HepG2 (cell line): Measurements from ENCODE around the gene GALNT10. TPM values are rescaled to one million over a fixed set of nuclear protein-coding genes. Genes with fewer than 3 reads are reported as not detected.

ENCODE experiments used
- ATAC-seq: fragments of 200-7000 bp; cut with Tn5 transposase; 3 replicates; pipeline ENCODE4 v1.9.1; 2020; ENCODE audit warnings: mild to moderate bottlenecking, moderate library complexity
- BruUV-seq: library from RNA; stranded (reverse); fragments of 400-500 nt; replicated peaks from 2 replicates; lab custom pipeline; 2021; lab: Mats Ljungman, UMichigan
- CTCF ChIA-PET: fragments of 300-600 bp; formaldehyde crosslinking; extraction: SDS; loops from one replicate; lab custom pipeline; 2021; ENCODE audit warnings: low total read pairs, inconsistent platforms, low intra/inter-chr PET ratio; lab: Yijun Ruan, JAX
- POLR2A ChIA-PET: fragments of 350-600 bp; sonication (Branson Sonifier 250); formaldehyde crosslinking; loops from one replicate; lab custom pipeline; 2020; ENCODE audit warnings: antibody characterized with exemption, inconsistent platforms; lab: Yijun Ruan, JAX
- DNase-seq: peaks from one replicate; pipeline ENCODE4 v3.0.0-alpha.2; 2015; ENCODE audit warnings: low spot score
- FAIRE-seq: peaks from 3 replicates; lab custom pipeline; 2011; peaks lifted over from hg19 to GRCh38; lab: Jason Lieb, UNC
- H2AFZ ChIP-seq: one replicate; pipeline ENCODE4 v1.6.1; 2011; ENCODE audit warnings: low read length, inconsistent platforms
- H3K27ac ChIP-seq: fragments of 300-600 bp; 3 replicates; pipeline ENCODE4 v1.8.0; 2011; ENCODE audit warnings: mixed run types, mild to moderate bottlenecking, mixed read lengths, low read length, inconsistent platforms; ENCODE audit not compliant: insufficient read depth; ENCODE audit errors: extremely low read length
- H3K27me3 ChIP-seq, 2 experiments: fragments of 200-600 bp in 1 of 2; 2 replicates in 1 of 2; 3 replicates in 1 of 2; pipeline versions ENCODE4 v1.6.0 to v1.8.0; 2011; ENCODE audit warnings: low read length in 2 of 2, mild to moderate bottlenecking in 2 of 2, moderate library complexity in 2 of 2, inconsistent platforms in 1 of 2; ENCODE audit not compliant: insufficient read depth in 2 of 2, control insufficient read depth in 1 of 2
- H3K36me3 ChIP-seq, 2 experiments: fragments of 200-600 bp in 1 of 2; replicated peaks in 1 of 2; 2 replicates in 1 of 2; 3 replicates in 1 of 2; pipeline versions ENCODE4 v1.5.1 to v1.8.0; 2011; ENCODE audit warnings: low read length in 2 of 2, inconsistent platforms in 1 of 2; ENCODE audit not compliant: insufficient read depth in 2 of 2, control insufficient read depth in 1 of 2
- H3K4me1 ChIP-seq: 2 replicates; pipeline ENCODE4 v1.5.1; 2012; ENCODE audit warnings: low read length, inconsistent platforms; ENCODE audit not compliant: insufficient read depth
- H3K4me2 ChIP-seq: 2 replicates; pipeline ENCODE4 v1.6.0; 2011; ENCODE audit warnings: low read depth, low read length, inconsistent platforms
- H3K4me3 ChIP-seq, 3 experiments: fragments of 200-600 bp in 1 of 3; sonication (generic), shearing (Covaris generic) in 1 of 3; replicated peaks in 1 of 3; 2 replicates each; pipeline ENCODE4 v1.5.1; 2011 to 2016; ENCODE audit warnings: low read length in 3 of 3, inconsistent platforms in 2 of 3, low read depth in 2 of 3, mild to moderate bottlenecking in 2 of 3, control low read depth in 1 of 3, mixed read lengths in 1 of 3; ENCODE audit not compliant: insufficient read depth in 1 of 3
- H3K79me2 ChIP-seq: one replicate; pipeline ENCODE4 v1.6.1; 2011; ENCODE audit warnings: low read length, inconsistent platforms; ENCODE audit not compliant: insufficient read depth
- H3K9ac ChIP-seq: 2 replicates; pipeline ENCODE4 v1.6.0; 2011; ENCODE audit warnings: mild to moderate bottlenecking, low read depth, low read length, inconsistent platforms; ENCODE audit not compliant: insufficient read depth
- H3K9me3 ChIP-seq: 2 replicates; pipeline ENCODE4 v1.5.1; 2012; ENCODE audit warnings: mild to moderate bottlenecking, low read length
- H4K20me1 ChIP-seq: 2 replicates; pipeline ENCODE4 v1.6.0; 2011; ENCODE audit warnings: inconsistent platforms, mild to moderate bottlenecking, low read length, moderate library complexity; ENCODE audit not compliant: insufficient read depth
- ADNP ChIP-seq: sonication (generic); formaldehyde crosslinking; IDR thresholded peaks from 2 replicates; pipeline ENCODE4 v1.4.0; 2020; ENCODE audit warnings: missing genetic modification reagents
- ASH2L ChIP-seq: fragments of 300-600, 200-600 bp; sonication (generic); IDR thresholded peaks from 2 replicates; pipeline ENCODE4 v1.7.0; 2017; ENCODE audit warnings: low read depth, mild to moderate bottlenecking, moderate library complexity, mixed read lengths, low read length; ENCODE audit not compliant: insufficient read length
- CAMTA2 ChIP-seq: sonication (generic); formaldehyde crosslinking; IDR thresholded peaks from 2 replicates; pipeline ENCODE4 v1.4.0; 2020; ENCODE audit warnings: mild to moderate bottlenecking, missing genetic modification reagents, borderline replicate concordance
- IKZF1 ChIP-seq: fragments of 450-650 bp; IDR thresholded peaks from 2 replicates; pipeline ENCODE4 v1.7.1; 2016
- NAIF1 ChIP-seq: sonication (generic); formaldehyde crosslinking; IDR thresholded peaks from 2 replicates; pipeline ENCODE4 v1.5.0; 2020; ENCODE audit warnings: mild to moderate bottlenecking, missing genetic modification reagents, borderline replicate concordance
- PCBP1 ChIP-seq: fragments of 200-400 bp; formaldehyde crosslinking; IDR thresholded peaks from 2 replicates; pipeline ENCODE4 v1.6.1; 2017; ENCODE audit warnings: mild to moderate bottlenecking, low read depth, low read length, borderline replicate concordance
- PCBP2 ChIP-seq: fragments of 200-400 bp; formaldehyde crosslinking; optimal IDR thresholded peaks from 2 replicates; pipeline ENCODE3; 2018; ENCODE audit warnings: low read length, low read depth; ENCODE audit not compliant: poor library complexity, severe bottlenecking
- ZNF619 ChIP-seq: sonication (generic); formaldehyde crosslinking; IDR thresholded peaks from 2 replicates; pipeline ENCODE4 v1.4.0; 2020; ENCODE audit warnings: mild to moderate bottlenecking, missing genetic modification reagents
- ZNF773 ChIP-seq: sonication (generic); formaldehyde crosslinking; IDR thresholded peaks from 2 replicates; pipeline ENCODE4 v1.4.0; 2020; ENCODE audit warnings: missing genetic modification reagents, borderline replicate concordance
- WGBS: methylation state at CpG from one replicate; pipeline ENCODE4 v1.1.6; 2017; ENCODE audit warnings: low lambda C conversion rate; 5-methylcytosine and 5-hydroxymethylcytosine counted together
- in situ Hi-C: cut with HindIII; loops from 2 replicates; pipeline ENCODE4 v1.10.0; 2017; ENCODE audit warnings: low pct_unique_long_range_greater_than_20kb; ENCODE audit not compliant: extremely low pct_ligation_motif_present
- intact Hi-C: fragments of 100-400 bp; cut with micrococcal nuclease; formaldehyde crosslinking; loops from one replicate; pipeline ENCODE4 v1.10.0; 2022; ENCODE audit not compliant: unreplicated experiment
- polyA plus RNA-seq, 8 experiments: library from polyadenylated mRNA; depleted of rRNA in 3 of 8; stranded (reverse) in 7 of 8; unstranded in 1 of 8; fragments of >200 nt; fragmentation: Illumina TruSeq in 4 of 8; extraction: Trizol in 4 of 8; gene quantifications; 2 replicates each; pipeline versions ENCODE4 v1.2.1 to v1.2.3, GENCODE V29; 2011 to 2016; ENCODE audit warnings: low read depth in 4 of 8, missing spikeins in 1 of 8, mixed read lengths in 1 of 8; ENCODE audit not compliant: insufficient read depth in 1 of 8
- total RNA-seq, 5 experiments: library from RNA; depleted of rRNA; stranded (reverse); fragments of >200 nt; fragmentation: Illumina TruSeq; extraction: Trizol; gene quantifications; 2 replicates each; pipeline ENCODE4 v1.2.3, GENCODE V29; 2016; ENCODE audit warnings: low read depth in 1 of 5
- TF ChIP-seq, protein P1 (sequence below): sonication (generic); formaldehyde crosslinking; IDR thresholded peaks from 2 replicates; pipeline ENCODE4 v1.9.0; 2022; ENCODE audit warnings: low read depth, missing genetic modification reagents
- TF ChIP-seq, protein P2 (sequence below): sonication (generic); formaldehyde crosslinking; IDR thresholded peaks from 2 replicates; pipeline ENCODE4 v1.4.0; 2020; ENCODE audit warnings: missing genetic modification reagents
- TF ChIP-seq, protein P3 (sequence below): sonication (generic); formaldehyde crosslinking; IDR thresholded peaks from 2 replicates; pipeline ENCODE4 v1.4.0; 2020; ENCODE audit warnings: missing genetic modification reagents

GALNT10 gene
- total and polyA plus RNA-seq, 2 of the 13 experiments (the other 11 are each of a cell fraction or from before 2014, with no cell fraction given), result 8.1 to 11.2 TPM

DNA sequence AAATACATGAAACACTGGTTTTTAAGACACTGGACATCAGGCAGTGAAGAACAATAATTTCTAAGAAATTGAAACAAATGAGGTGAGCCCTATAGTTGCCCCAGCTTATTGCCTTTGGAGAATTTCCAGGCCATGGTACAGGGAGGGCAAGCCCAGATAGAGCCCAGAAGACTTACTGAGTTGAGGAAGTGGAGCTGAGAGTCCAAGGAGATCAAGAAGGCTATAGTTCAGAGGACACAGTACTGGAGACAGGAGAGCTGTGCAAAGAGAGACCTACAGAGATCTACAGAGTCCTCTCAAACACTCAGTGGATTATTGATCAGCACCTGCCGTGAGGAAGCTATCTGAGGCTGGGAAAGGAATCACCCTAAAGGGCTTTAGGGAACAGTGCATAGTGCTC, 112.6 kb downstream of the GALNT10 start (continued):
- TF ChIP-seq NAIF1 (no peak), ADNP (no peak), ASH2L (no peak)
- TF ChIP-seq, protein P1, sequence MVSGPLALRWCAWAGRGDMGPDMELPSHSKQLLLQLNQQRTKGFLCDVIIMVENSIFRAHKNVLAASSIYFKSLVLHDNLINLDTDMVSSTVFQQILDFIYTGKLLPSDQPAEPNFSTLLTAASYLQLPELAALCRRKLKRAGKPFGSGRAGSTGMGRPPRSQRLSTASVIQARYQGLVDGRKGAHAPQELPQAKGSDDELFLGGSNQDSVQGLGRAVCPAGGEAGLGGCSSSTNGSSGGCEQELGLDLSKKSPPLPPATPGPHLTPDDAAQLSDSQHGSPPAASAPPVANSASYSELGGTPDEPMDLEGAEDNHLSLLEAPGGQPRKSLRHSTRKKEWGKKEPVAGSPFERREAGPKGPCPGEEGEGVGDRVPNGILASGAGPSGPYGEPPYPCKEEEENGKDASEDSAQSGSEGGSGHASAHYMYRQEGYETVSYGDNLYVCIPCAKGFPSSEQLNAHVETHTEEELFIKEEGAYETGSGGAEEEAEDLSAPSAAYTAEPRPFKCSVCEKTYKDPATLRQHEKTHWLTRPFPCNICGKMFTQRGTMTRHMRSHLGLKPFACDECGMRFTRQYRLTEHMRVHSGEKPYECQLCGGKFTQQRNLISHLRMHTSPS, result no peak
- TF ChIP-seq, protein P2, sequence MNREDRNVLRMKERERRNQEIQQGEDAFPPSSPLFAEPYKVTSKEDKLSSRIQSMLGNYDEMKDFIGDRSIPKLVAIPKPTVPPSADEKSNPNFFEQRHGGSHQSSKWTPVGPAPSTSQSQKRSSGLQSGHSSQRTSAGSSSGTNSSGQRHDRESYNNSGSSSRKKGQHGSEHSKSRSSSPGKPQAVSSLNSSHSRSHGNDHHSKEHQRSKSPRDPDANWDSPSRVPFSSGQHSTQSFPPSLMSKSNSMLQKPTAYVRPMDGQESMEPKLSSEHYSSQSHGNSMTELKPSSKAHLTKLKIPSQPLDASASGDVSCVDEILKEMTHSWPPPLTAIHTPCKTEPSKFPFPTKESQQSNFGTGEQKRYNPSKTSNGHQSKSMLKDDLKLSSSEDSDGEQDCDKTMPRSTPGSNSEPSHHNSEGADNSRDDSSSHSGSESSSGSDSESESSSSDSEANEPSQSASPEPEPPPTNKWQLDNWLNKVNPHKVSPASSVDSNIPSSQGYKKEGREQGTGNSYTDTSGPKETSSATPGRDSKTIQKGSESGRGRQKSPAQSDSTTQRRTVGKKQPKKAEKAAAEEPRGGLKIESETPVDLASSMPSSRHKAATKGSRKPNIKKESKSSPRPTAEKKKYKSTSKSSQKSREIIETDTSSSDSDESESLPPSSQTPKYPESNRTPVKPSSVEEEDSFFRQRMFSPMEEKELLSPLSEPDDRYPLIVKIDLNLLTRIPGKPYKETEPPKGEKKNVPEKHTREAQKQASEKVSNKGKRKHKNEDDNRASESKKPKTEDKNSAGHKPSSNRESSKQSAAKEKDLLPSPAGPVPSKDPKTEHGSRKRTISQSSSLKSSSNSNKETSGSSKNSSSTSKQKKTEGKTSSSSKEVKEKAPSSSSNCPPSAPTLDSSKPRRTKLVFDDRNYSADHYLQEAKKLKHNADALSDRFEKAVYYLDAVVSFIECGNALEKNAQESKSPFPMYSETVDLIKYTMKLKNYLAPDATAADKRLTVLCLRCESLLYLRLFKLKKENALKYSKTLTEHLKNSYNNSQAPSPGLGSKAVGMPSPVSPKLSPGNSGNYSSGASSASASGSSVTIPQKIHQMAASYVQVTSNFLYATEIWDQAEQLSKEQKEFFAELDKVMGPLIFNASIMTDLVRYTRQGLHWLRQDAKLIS, result no peak

DNA sequence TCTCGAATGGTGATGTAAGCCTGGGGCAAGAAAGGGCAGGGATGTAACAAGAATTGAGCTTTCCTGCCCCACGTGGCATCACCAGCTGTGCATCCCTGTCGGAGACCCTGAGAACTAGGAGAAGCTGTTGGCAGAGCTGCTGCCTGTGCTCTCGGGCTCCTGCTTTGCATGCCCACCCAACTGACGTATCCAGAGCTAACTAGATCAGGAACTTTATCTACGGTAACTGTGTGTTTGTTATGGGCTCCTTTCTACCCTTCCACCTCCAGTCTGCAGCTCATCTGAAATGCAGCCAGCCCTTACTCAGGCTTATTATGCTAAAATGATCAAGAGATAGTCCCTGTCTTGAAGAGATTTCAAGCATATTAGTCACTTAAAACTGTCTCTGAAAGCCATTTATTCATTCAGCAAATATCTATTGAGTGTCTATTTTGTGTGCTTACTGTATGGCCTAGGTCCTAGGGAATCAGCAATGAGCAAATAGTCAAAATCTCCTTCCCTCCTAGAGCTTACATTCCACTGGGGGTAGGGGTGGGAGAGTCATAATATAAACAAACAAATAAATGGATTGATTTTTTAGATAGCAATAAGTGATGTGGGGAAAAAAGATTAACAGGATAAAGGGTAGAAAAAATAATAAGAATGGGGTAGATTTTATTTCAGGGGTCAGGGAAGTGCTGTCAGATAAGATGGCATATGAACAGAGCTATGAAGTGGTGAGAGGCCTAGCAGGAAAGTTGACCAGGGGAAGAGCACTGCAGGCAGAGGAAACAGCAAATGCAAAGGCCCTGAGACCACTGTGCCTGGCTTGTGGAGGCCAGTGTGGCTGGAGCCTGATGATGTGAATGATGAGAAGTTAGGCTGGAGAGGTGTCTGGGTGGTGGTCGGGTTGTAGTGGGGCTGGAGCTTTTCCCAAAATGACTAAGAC, 118.2 kb downstream of the GALNT10 start:
- no peak for ATAC-seq
- Histone ChIP-seq H3K79me2 (no peaks in the 10 kb centered on the region), H3K9ac (no peak overlapping the region), H3K27me3 (no peaks in the 10 kb centered on the region), H3K4me3 (no peak overlapping the region), H3K9me3 (no peaks in the 10 kb centered on the region), H2AFZ (no peak overlapping the region), H3K27ac (no peak overlapping the region), H3K4me1 (no peaks in the 10 kb centered on the region), H3K36me3 (no peaks in the 10 kb centered on the region), H4K20me1 (no peaks in the 10 kb centered on the region), H3K4me2 (no peak overlapping the region)
- WGBS, result 91% methylated on average over 5 of the region's 7 CpGs
- intact Hi-C loops, result no loop called here
- ChIA-PET POLR2A (no interaction called here), CTCF (no interaction called here)
- in situ Hi-C loops, result no loop called here
- no peak for FAIRE-seq
- no peak for DNase-seq
- BruUV-seq, result no TSS peak
- TF ChIP-seq PCBP1 (no peak), ZNF619 (CRISPR knock-in tag) (no peak), CAMTA2 (no peak), ZNF773 (no peak), IKZF1 (no peak), PCBP2 (no peak)
- TF ChIP-seq, protein P3, sequence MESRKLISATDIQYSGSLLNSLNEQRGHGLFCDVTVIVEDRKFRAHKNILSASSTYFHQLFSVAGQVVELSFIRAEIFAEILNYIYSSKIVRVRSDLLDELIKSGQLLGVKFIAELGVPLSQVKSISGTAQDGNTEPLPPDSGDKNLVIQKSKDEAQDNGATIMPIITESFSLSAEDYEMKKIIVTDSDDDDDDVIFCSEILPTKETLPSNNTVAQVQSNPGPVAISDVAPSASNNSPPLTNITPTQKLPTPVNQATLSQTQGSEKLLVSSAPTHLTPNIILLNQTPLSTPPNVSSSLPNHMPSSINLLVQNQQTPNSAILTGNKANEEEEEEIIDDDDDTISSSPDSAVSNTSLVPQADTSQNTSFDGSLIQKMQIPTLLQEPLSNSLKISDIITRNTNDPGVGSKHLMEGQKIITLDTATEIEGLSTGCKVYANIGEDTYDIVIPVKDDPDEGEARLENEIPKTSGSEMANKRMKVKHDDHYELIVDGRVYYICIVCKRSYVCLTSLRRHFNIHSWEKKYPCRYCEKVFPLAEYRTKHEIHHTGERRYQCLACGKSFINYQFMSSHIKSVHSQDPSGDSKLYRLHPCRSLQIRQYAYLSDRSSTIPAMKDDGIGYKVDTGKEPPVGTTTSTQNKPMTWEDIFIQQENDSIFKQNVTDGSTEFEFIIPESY (CRISPR knock-in tag), result no peak
